ENCODE measurements around the gene DDR1.

- no peak for TF ChIP-seq CTCF (IDR thresholded peaks at IDR 0.05; ENCODE audit: poor library complexity, severe bottlenecking)
- TF ChIP-seq TAF1 (IDR thresholded peaks at IDR 0.05; ENCODE audit: low read depth), result no peak
- no peak for TF ChIP-seq RAD21 (conservative IDR thresholded peaks at IDR 0.05)
These were observed 34.2 kb upstream of the DDR1 start for GRCh38 chr6:30849903-30850651.
